Astrocyte (in vitro differentiated cells and primary cell): ENCODE data around the gene UGT1A8. TPM values are rescaled to one million over a fixed set of nuclear protein-coding genes. Genes with fewer than 3 reads are reported as not detected.

Experiments used
- DNase-seq: peaks from one replicate; pipeline ENCODE4 v3.0.0-alpha.2; 2010; ENCODE audit warnings: low read depth
- FAIRE-seq: peaks from 2 replicates; lab custom pipeline; 2011; peaks lifted over from hg19 to GRCh38; lab: Jason Lieb, UNC
- H2AFZ ChIP-seq: 2 replicates; pipeline ENCODE4 v1.6.0; 2012; ENCODE audit warnings: low read depth, low read length, inconsistent platforms
- H3K27ac ChIP-seq: 2 replicates; pipeline ENCODE4 v1.5.1; 2011; ENCODE audit warnings: low read depth, low read length, inconsistent platforms
- H3K27me3 ChIP-seq: 2 replicates; pipeline ENCODE4 v1.6.0; 2011; ENCODE audit warnings: low read length, inconsistent platforms; ENCODE audit not compliant: insufficient read depth
- H3K36me3 ChIP-seq: 2 replicates; pipeline ENCODE4 v1.5.1; 2011; ENCODE audit warnings: low read length, inconsistent platforms; ENCODE audit not compliant: insufficient read depth
- H3K4me1 ChIP-seq: 2 replicates; pipeline ENCODE4 v1.5.1; 2011; ENCODE audit warnings: low read length, inconsistent platforms; ENCODE audit not compliant: insufficient read depth
- H3K4me2 ChIP-seq: 2 replicates; pipeline ENCODE4 v1.6.0; 2012; ENCODE audit warnings: low read length, inconsistent platforms
- H3K4me3 ChIP-seq: 2 replicates; pipeline ENCODE4 v1.5.1; 2011; ENCODE audit warnings: low read depth, mild to moderate bottlenecking, low read length, inconsistent platforms; ENCODE audit not compliant: insufficient read depth
- H3K79me2 ChIP-seq: 2 replicates; pipeline ENCODE4 v1.6.0; 2012; ENCODE audit warnings: mild to moderate bottlenecking, low read length, inconsistent platforms; ENCODE audit not compliant: insufficient read depth
- H3K9ac ChIP-seq: 2 replicates; pipeline ENCODE4 v1.6.0; 2012; ENCODE audit warnings: mild to moderate bottlenecking, low read length, inconsistent platforms
- H3K9me3 ChIP-seq: 2 replicates; pipeline ENCODE4 v1.5.1; 2012; ENCODE audit warnings: low read depth, mild to moderate bottlenecking, low read length, inconsistent platforms; ENCODE audit not compliant: insufficient read depth
- H4K20me1 ChIP-seq: 2 replicates; pipeline ENCODE4 v1.6.0; 2012; ENCODE audit warnings: low read length, inconsistent platforms; ENCODE audit not compliant: insufficient read depth
- H3K27ac Mint-ChIP-seq: one replicate; pipeline ENCODE4 v1.8.0; 2021; ENCODE audit warnings: mild to moderate bottlenecking, mixed read lengths; ENCODE audit not compliant: unreplicated experiment
- H3K27me3 Mint-ChIP-seq: one replicate; pipeline ENCODE4 v1.8.0; 2021; ENCODE audit warnings: low read depth, mixed read lengths; ENCODE audit not compliant: unreplicated experiment
- H3K36me3 Mint-ChIP-seq: one replicate; pipeline ENCODE4 v1.8.0; 2021; ENCODE audit warnings: low read depth, mixed read lengths; ENCODE audit not compliant: unreplicated experiment
- H3K4me1 Mint-ChIP-seq: one replicate; pipeline ENCODE4 v1.8.0; 2021; ENCODE audit warnings: low read depth, mixed read lengths; ENCODE audit not compliant: unreplicated experiment
- H3K4me3 Mint-ChIP-seq: one replicate; pipeline ENCODE4 v1.8.0; 2021; ENCODE audit warnings: mild to moderate bottlenecking, moderate library complexity, mixed read lengths; ENCODE audit not compliant: unreplicated experiment
- H3K9me3 Mint-ChIP-seq: one replicate; pipeline ENCODE4 v1.8.0; 2021; ENCODE audit warnings: mild to moderate bottlenecking, mixed read lengths; ENCODE audit not compliant: unreplicated experiment
- CTCF ChIP-seq: IDR thresholded peaks from 2 replicates; pipeline ENCODE4 v1.5.1; 2011; ENCODE audit warnings: low read depth, mild to moderate bottlenecking, inconsistent platforms, low read length, moderate library complexity; ENCODE audit not compliant: insufficient read depth
- EZH2 ChIP-seq: IDR thresholded peaks from 2 replicates; pipeline ENCODE4 v1.6.1; 2012; ENCODE audit warnings: mild to moderate bottlenecking, low read length, inconsistent platforms; ENCODE audit not compliant: insufficient read depth
- total RNA-seq: library from RNA; stranded (reverse); gene quantifications from 2 replicates; pipeline ENCODE4 v1.2.1, GENCODE V29; 2021

Gene UGT1A8
- total RNA-seq, 1 donor from 2014 or later: not detected

- H3K79me2 ChIP-seq: no peaks in the 10 kb centered on the region
- H3K4me1 Mint-ChIP-seq: peaks cover 4% of the 10 kb centered on the region
- TF ChIP-seq CTCF (no peak), EZH2 (no peak)
- H3K4me3 ChIP-seq: no peak overlapping the region
- H3K9me3 ChIP-seq: no peaks in the 10 kb centered on the region
- peaks cover 41% of the 10 kb centered on the region for H3K27me3 Mint-ChIP-seq
- no peaks in the 10 kb centered on the region for H3K36me3 Mint-ChIP-seq
- no peaks in the 10 kb centered on the region for H4K20me1 ChIP-seq
- FAIRE-seq: no peak
- H3K4me3 Mint-ChIP-seq: no peak overlapping the region
- H3K27ac ChIP-seq: no peak overlapping the region
- DNase-seq: peak; percentile 55
- H3K4me2 ChIP-seq: peak overlapping the region; percentile 15
- H3K27ac Mint-ChIP-seq: no peak overlapping the region
- no peak overlapping the region for H2AFZ ChIP-seq
- peaks cover 4% of the 10 kb centered on the region for H3K27me3 ChIP-seq
- no peaks in the 10 kb centered on the region for H3K36me3 ChIP-seq
- no peak overlapping the region for H3K9ac ChIP-seq
- H3K4me1 ChIP-seq: peaks cover 5% of the 10 kb centered on the region
- H3K9me3 Mint-ChIP-seq: peaks cover 4% of the 10 kb centered on the region
These were observed 184.1 kb downstream of the UGT1A8 start for GRCh38 chr2:233801357-233802131.

- DNase-seq (no peak), FAIRE-seq (no peak)
- no peaks in the 10 kb centered on the region for H3K36me3 Mint-ChIP-seq
- H3K9me3 Mint-ChIP-seq: peaks cover 4% of the 10 kb centered on the region
- no peak overlapping the region for H2AFZ ChIP-seq
- H3K9ac ChIP-seq: no peak overlapping the region
- peaks cover 41% of the 10 kb centered on the region for H3K27me3 Mint-ChIP-seq
- no peaks in the 10 kb centered on the region for H3K36me3 ChIP-seq
- no peak overlapping the region for H3K4me3 ChIP-seq
- H3K4me1 Mint-ChIP-seq: peaks cover 4% of the 10 kb centered on the region
- no peaks in the 10 kb centered on the region for H3K79me2 ChIP-seq
- peaks cover 5% of the 10 kb centered on the region for H3K4me1 ChIP-seq
- no peak overlapping the region for H3K27ac Mint-ChIP-seq
- no peaks in the 10 kb centered on the region for H3K9me3 ChIP-seq
- H4K20me1 ChIP-seq: no peaks in the 10 kb centered on the region
- TF ChIP-seq CTCF: no peak
- TF ChIP-seq EZH2: no peak
- H3K4me3 Mint-ChIP-seq: no peak overlapping the region
- peaks cover 4% of the 10 kb centered on the region for H3K27me3 ChIP-seq
- H3K4me2 ChIP-seq: no peak overlapping the region
- no peak overlapping the region for H3K27ac ChIP-seq
These were observed 184.8 kb downstream of the UGT1A8 start for GRCh38 chr2:233802132-233802815.
